Stimulated activated CD8-positive, alpha-beta memory T cell treated with anti-CD3 and anti-CD28 coated beads, Interleukin-7, amount 100 ng/mL, for 1 hour (primary cell): ENCODE data around the gene TMEM156.
"Not testable (repeated sequence)": the region's sequence is repeated elsewhere in the genome, so short reads cannot be mapped to it uniquely, and the experiment has no call there.

Source experiments
- DNase-seq, 2 donors: peaks; one replicate each; pipeline ENCODE4 v3.0.0-alpha.2; 2020; ENCODE audit warnings: low read depth in 2 of 2

Gene TMEM156

DNA sequence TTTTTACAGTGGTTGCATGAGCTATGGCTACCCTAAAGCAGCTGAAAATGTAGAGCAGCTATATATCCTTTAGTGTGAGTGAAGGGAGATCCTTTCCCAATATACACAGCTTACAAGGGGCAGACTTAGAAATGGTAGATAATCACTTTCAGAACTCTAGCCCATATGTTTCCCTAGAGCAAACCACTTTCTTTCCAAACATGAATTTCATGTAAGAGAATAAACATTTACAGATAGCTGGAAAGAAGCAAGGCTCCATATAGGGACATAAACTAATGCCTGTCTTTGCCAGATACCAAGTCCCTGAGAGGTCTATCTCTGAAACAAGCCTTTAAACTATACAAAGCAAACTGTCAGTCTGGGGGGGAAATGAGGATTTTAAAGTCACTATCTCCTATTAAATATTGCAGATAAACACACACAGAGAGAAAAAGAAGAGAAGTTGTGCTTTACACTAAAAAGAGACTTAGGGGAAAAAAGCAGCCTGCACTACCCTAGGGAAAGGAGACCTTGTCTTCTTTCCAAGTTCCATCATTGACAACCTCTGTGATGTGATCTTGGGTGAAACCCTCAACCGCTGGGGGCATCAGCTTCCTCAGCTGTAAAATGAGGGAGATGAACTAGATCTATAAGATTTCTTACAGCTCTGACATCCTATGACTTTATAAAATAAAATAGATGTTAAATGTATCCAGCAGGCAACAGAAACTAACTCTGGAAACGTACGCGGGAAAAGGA lies 73.6 kb downstream of the TMEM156 start:
- DNase-seq: no peak

DNA sequence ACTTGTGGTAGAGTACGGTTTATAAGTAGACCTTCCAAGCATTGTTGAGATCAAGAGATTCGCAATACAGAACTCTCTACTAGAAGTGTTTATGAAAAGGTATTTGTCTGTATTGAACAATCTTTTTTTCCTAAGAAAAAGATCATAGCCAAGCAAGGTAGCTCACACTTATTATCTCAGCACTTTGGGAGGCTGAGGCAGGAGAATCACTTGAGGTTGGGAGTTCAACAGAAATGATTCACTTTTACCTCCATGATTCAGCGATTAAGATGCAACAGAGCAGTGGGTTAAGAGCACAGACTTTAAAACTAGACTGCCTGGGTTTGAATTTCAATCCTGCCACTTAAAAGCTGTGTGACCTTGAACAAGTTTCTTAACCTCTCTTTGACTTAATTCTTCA lies 74.3 kb downstream of the TMEM156 start:
- DNase-seq: no peak

DNA sequence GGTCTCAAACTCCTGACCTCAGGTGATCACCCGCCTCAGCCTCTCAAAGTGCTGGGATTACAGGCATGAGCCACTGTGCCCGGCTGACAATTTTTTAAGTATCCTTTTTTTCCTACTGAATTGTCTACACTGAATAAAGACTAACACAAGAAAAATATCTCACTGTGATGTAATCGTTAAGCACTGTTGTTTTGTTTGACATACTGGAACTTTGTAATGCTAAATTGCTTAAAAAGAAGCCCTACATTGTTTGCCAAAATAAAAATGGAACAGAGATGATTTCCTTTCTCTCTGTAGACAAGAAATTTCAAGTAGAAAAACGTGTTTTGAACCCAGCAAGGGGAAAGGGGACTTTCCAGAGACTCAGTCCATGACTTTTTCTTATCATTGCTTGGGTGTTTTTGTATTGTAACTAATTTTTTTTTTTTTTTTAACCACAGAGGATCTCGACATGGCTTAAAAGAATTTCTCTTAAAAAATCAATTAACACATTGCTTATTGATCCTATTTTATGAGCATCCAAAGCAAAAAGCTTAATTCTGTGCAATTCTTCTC lies 74.9 kb downstream of the TMEM156 start:
- no peak for DNase-seq

DNA sequence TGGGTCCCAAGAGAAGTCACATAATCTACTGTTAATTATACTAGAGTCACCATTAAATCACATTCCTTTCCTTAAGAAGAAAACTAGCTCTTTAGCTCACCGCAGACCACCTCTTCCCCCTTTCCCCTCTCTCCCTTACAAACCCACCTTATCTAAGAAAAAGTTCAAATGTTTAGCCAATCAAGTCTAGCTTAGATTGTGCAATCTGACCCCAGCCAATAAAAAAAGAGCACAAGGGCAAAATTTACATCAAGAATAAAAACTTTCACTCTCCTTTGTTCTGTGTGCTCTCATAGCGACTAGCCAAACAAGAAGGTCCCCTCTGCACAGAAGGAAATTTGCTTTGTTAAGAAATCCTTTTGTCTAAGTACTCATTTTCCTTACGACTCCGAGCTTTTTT lies 76.3 kb downstream of the TMEM156 start:
- no peak for DNase-seq

DNA sequence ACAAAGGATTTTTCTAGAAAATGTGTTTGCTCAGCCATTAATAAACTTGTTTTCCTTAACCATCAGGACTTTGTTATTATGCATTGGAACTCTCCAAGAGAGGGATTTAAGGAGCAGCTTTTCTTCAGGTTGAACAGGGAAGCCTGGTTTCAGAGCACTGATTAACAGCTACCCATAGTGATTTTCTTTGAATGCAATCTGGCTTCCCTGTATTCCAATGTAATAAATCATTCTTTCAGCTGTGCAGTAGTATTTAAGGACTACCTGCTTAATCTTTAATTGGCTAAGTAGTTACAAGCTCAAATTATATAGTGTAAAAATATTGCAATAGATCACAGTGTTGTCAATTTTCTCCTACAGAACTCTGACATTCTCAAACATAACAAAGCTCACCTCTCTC lies 77.5 kb downstream of the TMEM156 start:
- DNase-seq: no peak

DNA sequence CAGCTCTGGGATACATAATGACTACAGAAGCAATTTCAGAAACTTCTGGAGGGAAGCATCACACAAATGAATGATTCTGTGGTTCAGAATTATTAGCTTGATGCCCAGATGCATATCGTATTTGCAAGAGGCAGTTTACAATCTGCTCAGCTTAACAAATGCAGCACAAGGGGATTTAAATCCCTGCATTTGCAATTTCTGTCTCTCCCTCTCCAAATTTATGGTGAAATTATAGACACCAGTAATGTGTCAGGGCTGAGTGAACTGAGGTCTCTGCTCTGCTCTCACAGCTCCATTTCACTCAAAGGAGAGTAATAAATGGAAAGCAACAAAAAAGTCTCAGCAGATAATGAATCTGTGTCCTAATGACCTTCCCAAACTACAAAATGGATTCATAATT lies 80.2 kb downstream of the TMEM156 start:
- no peak for DNase-seq

DNA sequence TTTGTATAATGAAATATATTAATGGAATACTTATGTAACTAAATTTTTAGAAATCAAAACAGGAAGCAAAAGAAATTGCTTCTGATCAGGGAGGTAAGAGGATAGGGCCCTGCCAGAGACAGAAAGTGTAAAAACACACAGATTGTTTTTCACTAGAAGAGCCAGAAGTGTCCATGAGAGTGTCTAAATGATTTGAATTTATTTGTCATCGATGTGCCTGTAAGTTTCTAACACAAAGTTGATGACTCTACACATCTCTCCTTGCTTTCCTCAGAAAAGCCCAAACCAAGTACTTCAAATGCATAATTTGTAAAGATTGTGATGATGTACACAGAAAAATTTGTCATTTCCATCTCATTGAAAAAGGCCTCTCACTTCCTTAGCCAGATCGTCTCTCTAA lies 80.6 kb downstream of the TMEM156 start:
- no peak for DNase-seq

DNA sequence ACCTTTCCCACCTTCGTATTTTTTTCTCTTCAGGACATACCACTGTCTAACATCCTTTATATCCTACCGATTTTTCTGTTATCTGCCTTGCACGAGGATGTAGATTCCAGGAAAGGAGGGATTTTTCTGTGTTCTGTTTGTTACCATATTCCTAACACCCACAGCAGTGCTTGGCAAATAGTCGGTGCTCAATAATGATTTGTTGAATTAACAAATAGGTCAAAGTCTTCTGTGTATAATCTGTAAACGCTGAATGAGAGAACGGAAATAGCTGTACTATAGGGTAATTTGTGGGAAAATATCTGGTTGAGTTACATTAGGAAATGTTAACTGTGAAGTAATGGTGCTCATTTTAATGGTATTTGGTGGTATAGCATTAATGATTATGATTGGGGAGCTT lies 81.5 kb downstream of the TMEM156 start:
- no peak for DNase-seq

DNA sequence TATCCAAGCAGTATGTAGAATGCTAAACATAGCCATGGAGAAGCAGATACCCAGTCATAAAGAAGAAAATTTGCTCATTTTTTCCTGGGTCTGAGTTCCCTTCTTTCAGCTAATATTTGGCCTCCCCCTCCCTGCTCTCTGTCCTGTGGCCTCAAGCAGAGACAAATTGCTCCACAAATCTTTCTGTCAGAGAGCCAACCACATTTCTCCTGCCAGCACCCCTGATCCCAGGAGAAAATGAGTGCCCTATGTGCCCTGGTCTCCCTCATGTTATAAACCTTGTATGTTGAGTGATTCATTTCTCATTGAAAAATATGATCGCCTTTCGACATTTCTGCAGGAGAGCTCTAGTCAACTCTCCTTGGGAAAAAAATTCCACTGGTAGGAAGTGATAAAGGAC lies 82.0 kb downstream of the TMEM156 start:
- no peak for DNase-seq

DNA sequence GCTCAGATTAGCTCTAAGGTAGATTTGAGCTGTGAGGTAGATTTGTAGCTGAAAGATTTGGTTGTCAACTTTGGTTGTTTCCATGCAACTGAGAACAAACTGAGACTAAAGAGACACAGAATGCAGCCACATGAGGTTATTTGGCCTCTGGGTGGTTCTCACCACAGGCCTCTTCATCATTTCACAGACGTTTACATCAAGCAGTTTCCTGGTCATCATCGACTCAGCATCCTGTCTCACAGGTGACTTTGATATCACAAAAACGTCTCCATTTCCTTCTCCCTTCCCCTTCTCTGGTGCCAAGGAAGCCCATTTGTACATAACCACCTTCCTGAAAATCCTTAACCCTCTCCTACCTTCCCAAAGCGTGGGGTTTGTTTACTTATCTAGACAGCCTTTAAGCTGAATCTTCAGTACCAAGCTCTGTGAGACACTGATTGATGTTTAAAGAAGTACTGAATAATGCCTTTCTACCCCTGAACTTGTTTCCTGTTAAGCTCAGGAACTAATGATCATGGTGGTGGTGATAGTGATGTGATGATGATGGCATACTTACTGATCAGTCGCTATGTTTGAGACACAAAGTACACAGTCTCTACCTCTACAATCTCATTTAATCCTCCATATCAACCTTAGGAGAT lies 82.7 kb downstream of the TMEM156 start:
- DNase-seq: no peak

DNA sequence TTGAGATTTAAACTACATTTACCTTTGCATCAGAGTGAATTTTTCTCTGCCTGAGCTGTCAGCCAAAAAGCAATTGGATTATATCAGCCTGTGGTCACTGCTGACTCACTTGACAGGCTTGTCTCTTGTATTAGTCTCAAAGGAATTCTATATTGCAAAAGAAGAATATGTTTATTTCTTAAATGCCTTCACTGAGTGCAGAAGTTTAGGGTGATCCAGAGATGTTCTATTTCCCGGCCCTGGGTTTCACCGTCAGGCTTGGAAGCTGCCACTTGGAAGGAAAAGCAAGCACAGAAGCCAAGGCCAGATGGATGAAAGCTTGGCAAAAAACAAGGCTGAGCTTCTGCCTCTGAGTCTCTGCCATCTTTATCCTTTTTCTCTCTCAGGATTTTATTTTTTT lies 83.7 kb downstream of the TMEM156 start:
- no peak for DNase-seq

DNA sequence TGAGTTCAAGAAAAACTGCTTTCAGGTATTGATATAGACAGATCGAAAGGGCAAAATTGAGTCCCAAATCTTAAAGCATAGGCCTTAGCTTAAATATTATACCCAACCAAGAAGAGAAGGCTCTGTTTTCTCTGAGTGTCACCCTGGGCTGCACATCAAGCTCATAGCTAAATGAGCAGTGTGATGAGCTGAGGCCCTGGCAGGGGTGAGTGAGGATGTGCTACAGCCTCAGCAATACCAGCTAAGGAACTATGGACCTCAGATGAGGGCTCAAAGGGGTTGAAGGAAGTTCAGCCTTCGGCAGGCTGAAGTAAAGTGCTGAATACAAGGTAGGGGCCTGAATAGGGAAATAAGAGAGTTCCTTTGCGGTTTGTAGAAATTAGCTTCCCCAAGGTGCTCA lies 85.3 kb downstream of the TMEM156 start:
- no peak for DNase-seq

DNA sequence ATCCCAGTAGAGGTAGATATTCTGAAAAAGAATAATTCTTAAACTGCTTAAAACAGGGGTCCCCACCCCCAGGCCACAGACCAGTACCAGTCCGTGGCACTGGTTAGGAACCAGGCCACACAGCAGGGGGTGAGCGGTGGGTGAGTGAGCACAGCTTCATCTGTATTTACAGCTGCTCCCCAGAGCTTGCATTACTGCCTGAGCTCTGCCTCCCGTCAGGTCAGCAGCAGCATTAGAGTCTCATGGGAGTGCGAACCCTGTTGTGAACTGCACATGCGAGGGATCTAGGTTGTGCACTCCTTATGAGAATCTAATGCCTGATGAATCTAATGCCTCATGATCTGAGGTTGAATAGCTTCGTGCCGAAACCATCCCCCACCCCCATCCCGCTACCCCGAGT lies 87.8 kb downstream of the TMEM156 start:
- no peak for DNase-seq

DNA sequence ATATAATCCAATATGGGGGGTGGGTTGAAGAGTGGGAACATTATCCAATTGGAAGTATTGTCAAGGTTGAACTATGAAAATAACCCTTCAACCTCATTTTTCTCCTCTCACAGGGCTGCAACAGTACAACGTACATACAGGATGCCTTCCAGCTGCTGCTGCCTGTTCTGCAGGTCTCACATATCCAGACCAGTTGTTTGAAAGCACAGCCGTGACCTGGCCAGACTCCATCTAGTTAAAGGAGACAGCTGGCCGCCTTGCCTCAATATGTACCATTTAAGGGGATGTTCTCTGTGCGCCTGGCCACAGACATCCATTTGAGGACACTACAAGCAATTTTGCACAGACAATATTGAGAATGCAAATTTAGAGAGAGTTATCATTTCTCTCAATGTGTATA lies 88.9 kb downstream of the TMEM156 start:
- no peak for DNase-seq

DNA sequence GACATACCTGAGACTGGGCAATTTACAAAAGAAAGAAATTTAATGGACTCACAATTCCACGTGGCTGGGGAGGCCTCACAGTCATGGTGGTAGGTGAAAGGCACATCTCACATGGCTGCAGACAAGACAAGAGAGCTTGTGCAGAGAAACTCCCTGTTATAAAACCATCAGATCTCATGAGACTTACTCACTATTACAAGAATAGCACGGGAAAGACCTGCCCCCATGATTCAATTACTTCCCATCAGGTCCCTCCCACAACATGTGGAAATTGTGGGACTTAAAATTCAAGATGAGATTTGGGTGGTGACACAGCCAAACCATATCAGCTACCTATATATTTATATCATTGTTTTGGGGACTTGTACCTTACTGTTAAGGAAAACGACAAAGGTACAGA lies 90.3 kb downstream of the TMEM156 start:
- DNase-seq: not testable (repeated sequence)

DNA sequence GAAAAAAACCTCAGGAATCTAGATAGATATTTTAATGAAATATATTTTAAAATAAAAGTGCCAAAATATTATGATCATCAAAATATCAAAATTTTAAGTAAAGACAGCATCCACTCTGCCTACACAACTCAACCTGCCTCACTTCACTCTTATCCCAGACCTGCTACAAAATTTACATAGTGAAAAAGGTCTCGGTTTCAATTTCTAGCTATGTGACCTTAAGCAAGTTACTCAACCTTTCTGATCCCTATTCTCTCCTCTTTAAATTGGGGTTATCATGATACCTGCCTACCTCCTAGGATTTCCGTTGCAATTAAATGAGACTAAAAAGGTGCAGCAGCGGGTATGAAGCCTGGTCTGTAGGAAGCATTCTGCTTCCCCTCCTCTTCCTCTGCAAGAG lies 91.7 kb downstream of the TMEM156 start:
- DNase-seq: no peak

DNA sequence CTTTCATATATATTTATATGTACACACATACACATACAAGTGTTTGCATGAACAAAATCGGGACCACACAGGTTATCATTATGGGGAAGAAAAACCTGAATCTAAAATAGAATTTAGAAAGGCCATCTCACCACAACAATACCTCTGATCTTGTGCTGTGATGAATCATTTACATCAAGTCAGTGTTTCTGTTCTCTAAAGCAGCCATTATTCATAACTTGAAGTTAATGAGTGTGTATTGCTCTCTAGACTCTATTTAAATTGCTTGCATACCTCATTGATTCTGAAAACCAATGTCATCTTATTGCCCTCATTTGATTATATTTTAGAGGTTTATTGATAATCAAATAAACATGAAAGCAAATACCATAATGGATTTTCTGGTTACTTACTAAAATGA lies 93.0 kb downstream of the TMEM156 start:
- no peak for DNase-seq

DNA sequence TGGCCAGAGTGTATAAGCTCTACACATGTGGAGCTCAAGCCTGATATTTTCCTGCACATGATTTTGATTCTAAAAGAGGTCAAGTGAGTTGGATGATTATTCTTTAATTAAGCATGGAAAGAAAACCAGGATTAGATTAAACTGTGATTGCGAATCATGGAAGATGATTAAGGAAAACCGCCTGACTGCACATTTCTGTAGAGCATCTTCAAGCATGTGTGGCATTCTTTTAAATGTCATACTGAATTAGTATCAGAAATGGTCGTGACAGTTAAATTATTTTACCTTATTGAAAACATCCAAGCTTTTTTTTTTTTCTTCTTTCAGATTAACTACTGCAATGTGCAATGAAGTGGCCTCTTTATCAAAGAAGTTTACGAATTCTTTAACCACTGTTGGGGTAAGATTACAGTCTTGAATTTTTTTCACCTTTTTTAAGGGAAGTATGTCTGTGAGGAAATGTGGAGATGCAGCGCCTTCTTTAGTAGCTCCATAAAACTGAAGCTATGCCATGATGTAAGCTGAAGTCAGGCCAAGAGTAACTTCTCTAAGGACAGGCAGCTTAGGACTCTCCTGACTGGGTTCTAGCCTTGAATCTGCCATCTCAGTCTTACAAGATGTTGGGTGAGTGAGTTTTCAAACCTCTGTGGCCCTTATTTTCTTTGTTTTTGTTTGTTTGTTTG lies 96.7 kb downstream of the TMEM156 start:
- no peak for DNase-seq

DNA sequence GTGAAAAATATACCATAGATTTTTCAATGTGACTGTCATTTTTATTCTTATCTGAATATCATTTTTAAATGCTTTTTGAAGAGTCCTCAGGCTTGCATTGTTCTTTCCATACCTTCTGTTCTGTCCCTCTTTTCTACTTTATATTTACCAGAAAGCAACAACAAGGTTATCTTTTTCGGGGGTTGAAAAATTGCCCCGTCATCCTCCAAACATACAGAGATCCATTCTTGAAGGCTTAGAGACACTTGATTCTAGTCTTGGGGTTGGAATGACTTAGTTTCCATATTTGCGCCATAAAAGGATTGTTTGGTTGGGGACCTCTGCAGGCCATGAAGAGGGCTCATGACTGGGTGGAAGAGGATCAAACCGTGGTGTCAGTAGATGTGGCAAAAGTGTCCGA lies 101.1 kb downstream of the TMEM156 start:
- no peak for DNase-seq

DNA sequence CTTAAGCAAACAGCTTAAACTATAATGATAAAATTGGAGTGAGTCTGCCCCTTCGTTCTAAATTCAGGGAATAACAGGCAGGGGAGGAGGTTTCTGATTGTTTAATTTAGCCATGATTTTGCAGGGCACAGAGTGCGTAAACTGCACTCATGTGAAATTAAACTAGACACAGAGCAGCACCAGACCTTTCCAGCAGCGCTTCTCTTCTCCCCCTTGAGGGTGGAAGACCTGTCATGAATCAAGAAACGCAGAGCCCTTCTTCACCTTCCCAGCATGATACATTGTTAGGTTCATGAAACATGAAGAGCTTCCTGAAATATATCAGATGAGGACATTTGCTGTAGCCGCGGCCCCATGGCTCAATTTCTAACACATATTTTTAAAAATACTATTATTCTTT lies 101.5 kb downstream of the TMEM156 start:
- no peak for DNase-seq

DNA sequence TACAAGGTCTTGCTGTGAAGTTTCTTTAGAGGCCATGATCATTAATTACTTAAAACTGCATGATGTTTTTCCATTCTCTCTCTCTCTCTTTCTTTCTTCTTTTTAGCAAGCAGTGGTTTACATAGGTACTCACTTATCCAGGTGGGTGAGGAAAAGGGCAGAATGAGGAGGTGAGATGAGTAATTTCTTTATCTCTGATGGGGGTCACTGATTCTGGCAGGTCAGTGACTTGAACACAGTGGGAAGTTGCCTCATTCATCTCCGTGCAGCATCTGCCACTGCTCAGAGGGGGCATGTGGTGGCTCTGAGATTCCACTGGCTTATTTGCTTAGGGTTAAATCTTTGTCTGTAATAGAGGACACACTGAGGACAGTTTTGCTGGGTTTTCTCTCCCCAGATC lies 102.0 kb downstream of the TMEM156 start:
- DNase-seq: no peak

DNA sequence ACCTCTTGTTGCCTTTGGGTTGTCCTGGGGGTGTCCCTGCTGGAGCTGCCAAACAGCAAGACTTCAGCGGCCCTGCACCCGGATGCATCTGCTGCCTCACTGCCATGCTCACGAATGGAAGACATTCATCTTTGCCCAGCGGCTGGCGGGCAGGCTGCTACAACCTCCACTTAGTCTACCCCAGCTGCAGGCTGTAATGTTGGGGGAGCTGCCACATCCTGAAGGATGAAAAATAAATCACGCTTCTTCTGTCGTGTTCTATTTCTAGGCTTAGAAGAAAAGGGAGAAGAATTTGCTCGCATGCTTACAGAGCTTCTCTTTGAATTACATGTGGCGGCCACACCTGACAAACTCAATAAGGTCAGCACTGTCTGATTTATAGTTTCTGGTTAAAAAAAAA lies 103.2 kb downstream of the TMEM156 start:
- no peak for DNase-seq

DNA sequence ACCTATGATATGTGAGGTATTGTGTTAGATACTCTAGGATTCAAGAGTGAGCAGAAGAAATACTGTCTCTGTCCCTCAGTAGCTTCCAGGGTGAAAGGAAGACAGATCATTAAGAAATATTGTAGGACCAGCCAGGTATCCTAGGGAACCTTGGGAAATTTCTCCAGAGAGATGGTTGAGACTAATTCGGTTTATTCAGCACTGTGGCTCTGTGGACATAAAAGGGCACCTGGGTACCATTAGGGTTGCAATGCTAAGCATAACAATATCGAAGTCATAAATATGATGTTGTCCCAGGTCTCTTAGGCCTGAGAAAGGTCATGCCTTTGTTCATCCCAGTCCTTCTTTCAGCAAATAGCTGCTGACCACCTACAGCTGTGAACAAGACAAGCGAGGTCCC lies 103.6 kb downstream of the TMEM156 start:
- no peak for DNase-seq
